Measurements from ENCODE around the gene ACOT8. TPM values are rescaled to one million over a fixed set of nuclear protein-coding genes. Genes with fewer than 3 reads are reported as not detected.
A peak's percentile ranks its signal among the peaks of the same experiment; 100 is the strongest.

Gene ACOT8
- total and polyA plus RNA-seq, 9 of the 15 experiments (the other 6 are each of a cell fraction or from before 2014, with no cell fraction given), result 8.2 to 46.7 (median 20.7) TPM

DNA sequence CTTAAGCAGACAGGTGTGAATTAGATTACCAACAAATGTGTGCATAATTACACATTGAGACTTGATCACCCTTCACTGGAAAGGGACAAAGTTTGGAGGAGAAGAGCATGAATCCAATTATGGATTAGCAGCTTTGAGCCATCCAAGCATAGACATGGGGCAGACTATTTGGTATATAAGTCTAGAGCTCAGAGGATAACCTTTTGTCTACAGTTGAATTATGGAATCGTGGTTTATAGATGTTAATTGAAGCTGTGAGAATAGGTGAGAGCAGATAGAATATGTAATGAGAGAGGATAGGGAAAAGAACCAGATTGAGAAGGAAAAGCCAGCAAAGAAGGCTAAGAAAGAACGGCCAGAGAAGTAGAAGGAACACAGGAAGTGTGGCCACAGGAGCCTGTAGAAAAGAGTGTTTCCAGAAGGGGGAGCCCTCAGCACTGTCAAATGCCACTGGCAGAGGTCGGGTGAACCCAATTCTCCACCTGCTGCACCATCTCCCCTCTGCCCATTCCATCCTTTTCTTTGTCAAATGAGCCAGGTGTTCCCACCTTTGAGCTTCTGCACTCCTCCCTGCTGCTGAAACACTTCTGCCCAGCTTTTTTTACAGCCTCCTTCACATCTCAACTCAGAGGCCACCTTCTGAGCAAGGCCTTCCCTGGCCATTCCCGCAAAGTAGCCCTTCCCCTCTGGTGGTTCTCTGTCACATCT lies 58.1 kb downstream of the ACOT8 start:
- ATAC-seq (peak; percentile 98), DNase-seq (ENCODE audit: extremely low read depth in 1 of 4, low spot score in 3 of 4) (peak; percentile 45 to 81 (median 62))
- WGBS (ENCODE audit: insufficient coverage, low coverage, missing lambda C conversion rate), result 27% methylated on average over 4 of the region's 4 CpGs
- TF ChIP-seq, protein P1, sequence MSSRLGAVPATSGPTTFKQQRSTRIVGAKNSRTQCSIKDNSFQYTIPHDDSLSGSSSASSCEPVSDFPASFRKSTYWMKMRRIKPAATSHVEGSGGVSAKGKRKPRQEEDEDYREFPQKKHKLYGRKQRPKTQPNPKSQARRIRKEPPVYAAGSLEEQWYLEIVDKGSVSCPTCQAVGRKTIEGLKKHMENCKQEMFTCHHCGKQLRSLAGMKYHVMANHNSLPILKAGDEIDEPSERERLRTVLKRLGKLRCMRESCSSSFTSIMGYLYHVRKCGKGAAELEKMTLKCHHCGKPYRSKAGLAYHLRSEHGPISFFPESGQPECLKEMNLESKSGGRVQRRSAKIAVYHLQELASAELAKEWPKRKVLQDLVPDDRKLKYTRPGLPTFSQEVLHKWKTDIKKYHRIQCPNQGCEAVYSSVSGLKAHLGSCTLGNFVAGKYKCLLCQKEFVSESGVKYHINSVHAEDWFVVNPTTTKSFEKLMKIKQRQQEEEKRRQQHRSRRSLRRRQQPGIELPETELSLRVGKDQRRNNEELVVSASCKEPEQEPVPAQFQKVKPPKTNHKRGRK (tag; IDR thresholded peaks at IDR 0.05), result no peak
- TF ChIP-seq ETV1 (tag; conservative IDR thresholded peaks at IDR 0.05; ENCODE audit: low read depth) (0 out of 2 replicates have a peak, but pooled peaks have one; percentile 16), CC2D1A (IDR thresholded peaks at IDR 0.05) (peak; percentile 81), STAG1 (CRISPR knock-in tag; IDR thresholded peaks at IDR 0.05; ENCODE audit: borderline replicate concordance) (peak; percentile 65; the same call in 1 of the 2 replicates), BRD9 (IDR thresholded peaks at IDR 0.05; ENCODE audit: low read depth, partially characterized antibody) (peak; percentile 27), FOXK2 (conservative IDR thresholded peaks at IDR 0.05 in 1 of 2, IDR thresholded peaks at IDR 0.05 in 1 of 2; ENCODE audit: low read depth in 2 of 2) (0 out of 4 replicates have a peak, but pooled peaks of 1 of the 2 experiments have one; percentile 14), RNF2 (IDR thresholded peaks at IDR 0.05) (no peak), MAZ (CRISPR knock-in tag; conservative IDR thresholded peaks at IDR 0.05 in 1 of 2, IDR thresholded peaks at IDR 0.05 in 1 of 2) (0 out of 4 replicates have a peak, but pooled peaks of 1 of the 2 experiments have one; percentile 34), BCOR (IDR thresholded peaks at IDR 0.05) (0 out of 2 replicates have a peak, but pooled peaks have one; percentile 28), ELF1 (tag; IDR thresholded peaks at IDR 0.05) (peak; percentile 39; the same call in 1 of the 2 replicates), SPI1 (IDR thresholded peaks at IDR 0.05; ENCODE audit: borderline replicate concordance, low read depth, low read length) (peak; percentile 24; the same call in 1 of the 2 replicates), ZFX (CRISPR knock-in tag; IDR thresholded peaks at IDR 0.05) (0 out of 2 replicates have a peak, but pooled peaks have one; percentile 23), ZEB2 (IDR thresholded peaks at IDR 0.05) (0 out of 2 replicates have a peak, but pooled peaks have one; percentile 35), GABPB1 (CRISPR knock-in tag; IDR thresholded peaks at IDR 0.05) (peak; percentile 40; the same call in 1 of the 2 replicates), RAD21 (CRISPR knock-in tag; conservative IDR thresholded peaks at IDR 0.05 in 1 of 2, IDR thresholded peaks at IDR 0.05 in 1 of 2) (peak; percentile 81 to 89), ARID2 (IDR thresholded peaks at IDR 0.05) (peak; percentile 91), CTCF (IDR thresholded peaks at IDR 0.05 in 2 of 3, conservative IDR thresholded peaks at IDR 0.05 in 1 of 3; ENCODE audit: insufficient read depth in 2 of 3, low read depth in 1 of 3, low read length in 3 of 3) (peak; percentile 79 to 88 (median 86)), MYNN (IDR thresholded peaks at IDR 0.05) (peak; percentile 60; the same call in 1 of the 2 replicates), MYNN (CRISPR knock-in tag; IDR thresholded peaks at IDR 0.05) (no peak)

More for the DNA sequence above, 58.1 kb downstream of the ACOT8 start:
- no peaks in the 10 kb centered on the region for H3K27me3 ChIP-seq (ENCODE audit: control insufficient read depth in 2 of 2, insufficient read depth in 2 of 2, low read length in 2 of 2)
- no peak overlapping the region for H3K4me3 ChIP-seq
- no peaks in the 10 kb centered on the region for H3K79me2 ChIP-seq (ENCODE audit: control insufficient read depth, insufficient read depth, low read length)
- H3K4me2 ChIP-seq (ENCODE audit: insufficient read depth, low read length), result no peak overlapping the region
- no peak overlapping the region for H3K9ac ChIP-seq (ENCODE audit: insufficient read depth in 1 of 2, low read depth in 2 of 2, low read length in 2 of 2)
- in situ Hi-C loops (cut with MboI), result loop anchor here (5.0 kb wide), 1 partner anchor 163 kb away; no protein-coding TSS in a partner anchor
- H3K4me1 ChIP-seq (replicated peaks in 1 of 2; ENCODE audit: control insufficient read depth in 2 of 2, insufficient read depth in 2 of 2, low read length in 2 of 2), result peaks cover 0 to 6% of the 10 kb centered on the region in 2 experiments; a peak in 1 of 5 replicates
- H2AFZ ChIP-seq (ENCODE audit: low read depth, low read length), result peak overlapping the region; percentile 37
- no peaks in the 10 kb centered on the region for H3K9me3 ChIP-seq (replicated peaks; ENCODE audit: control insufficient read depth, insufficient read depth, low read depth, low read length)
- peak; percentile 82 for FAIRE-seq
- 0 out of 2 replicates have a peak, but pooled peaks cover 3% of the 10 kb centered on the region for H4K20me1 ChIP-seq (replicated peaks; ENCODE audit: control insufficient read depth, insufficient read depth, low read length)
- H3K36me3 ChIP-seq (ENCODE audit: control insufficient read depth, insufficient read depth, low read length), result peaks cover 64% of the 10 kb centered on the region; the same call in 2 of the 3 replicates
- no peaks in the 10 kb centered on the region for H3K9me1 ChIP-seq (ENCODE audit: control insufficient read depth, insufficient read depth, low read length)
- CTCF ChIA-PET (ENCODE audit: low intra/inter-chr PET ratio), result interaction anchor here (0.9 to 2.1 kb wide), 4 partner anchors 91 to 164 kb away, joined by 3 to 13 read pairs (median 6); partner anchors contain the start of genes CTSA and NEURL2
- H3K27ac ChIP-seq (ENCODE audit: extremely low read depth, low read depth, low read length), result peak overlapping the region; percentile 47; the same call in 1 of the 3 replicates
- intact Hi-C loops (cut with micrococcal nuclease), result loop anchor here (1.0 to 10.0 kb wide), 3 partner anchors 88 to 164 kb away; partner anchors contain the start of genes PCIF1 and SPATA25
- POLR2A ChIA-PET, result interaction anchor here (0.6 to 1.5 kb wide), 8 partner anchors 8 to 171 kb away, joined by 3 to 7 read pairs (median 4); partner anchors contain the start of gene PCIF1
- BruUV-seq (replicated peaks), result no TSS peak

Data from K562 (cell line).